HL-60 (cell line): Measurements from ENCODE around the gene UIMC1.

ENCODE experiments used
- DNase-seq, 2 experiments: peaks; one replicate each; pipeline ENCODE4 v3.0.0-alpha.2; 2010 to 2020; ENCODE audit warnings: low read depth in 1 of 2, low spot score in 1 of 2
- H3K27ac ChIP-seq: fragments of 250-450 bp; sonication (Bioruptor Pico); replicated peaks from 2 replicates; pipeline ENCODE4 v1.5.1; 2020; ENCODE audit warnings: mild to moderate bottlenecking, moderate library complexity
- H3K27me3 ChIP-seq: fragments of 250-450 bp; sonication (Bioruptor Pico); 2 replicates; pipeline ENCODE4 v1.5.1; 2021; ENCODE audit warnings: mild to moderate bottlenecking, moderate library complexity; ENCODE audit not compliant: insufficient read depth, poor library complexity, severe bottlenecking
- H3K4me3 ChIP-seq: replicated peaks from 2 replicates; pipeline ENCODE4 v1.5.1; 2011; ENCODE audit warnings: mild to moderate bottlenecking, control low read depth, low read length; ENCODE audit not compliant: insufficient read depth
- GABPA ChIP-seq: IDR thresholded peaks from 2 replicates; pipeline ENCODE4 v1.6.1; 2012; ENCODE audit warnings: low read depth
- POLR2AphosphoS5 ChIP-seq: IDR thresholded peaks from 2 replicates; pipeline ENCODE4 v1.6.1; 2012; ENCODE audit warnings: low read depth
- SPI1 ChIP-seq: IDR thresholded peaks from 2 replicates; pipeline ENCODE4 v1.6.1; 2012; ENCODE audit warnings: low read depth, mild to moderate bottlenecking, borderline replicate concordance
- TF ChIP-seq, protein P1 (sequence below): IDR thresholded peaks from 2 replicates; pipeline ENCODE4 v1.6.1; 2012; ENCODE audit warnings: low read depth; ENCODE audit not compliant: insufficient replicate concordance
- TF ChIP-seq, protein P2 (sequence below): IDR thresholded peaks from one replicate; pipeline ENCODE4 v1.5.1; 2011; ENCODE audit warnings: low read length, control low read depth, inconsistent platforms; ENCODE audit not compliant: insufficient read depth

Gene UIMC1

DNA sequence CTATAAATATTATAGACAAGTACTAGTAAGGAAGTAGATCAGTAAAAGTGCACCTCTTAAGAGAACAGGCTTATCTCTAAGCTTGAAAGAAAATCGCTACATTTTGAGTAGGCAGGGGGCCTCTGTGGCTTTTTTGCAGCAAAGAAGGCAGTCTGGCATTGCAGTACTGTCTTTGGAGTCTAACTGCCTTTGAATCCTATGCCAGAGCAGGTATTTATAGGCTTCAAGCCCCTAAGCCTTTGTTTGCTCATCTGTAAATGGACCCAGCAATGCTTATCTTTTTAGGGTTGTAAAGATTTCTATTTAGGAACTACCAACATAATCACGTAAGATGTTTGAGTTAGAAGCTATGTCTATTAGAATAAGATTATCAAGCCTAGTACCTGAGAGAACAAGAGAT is 83.8 kb downstream of the UIMC1 start:
- TF ChIP-seq POLR2AphosphoS5 = no peak
- TF ChIP-seq, protein P1, sequence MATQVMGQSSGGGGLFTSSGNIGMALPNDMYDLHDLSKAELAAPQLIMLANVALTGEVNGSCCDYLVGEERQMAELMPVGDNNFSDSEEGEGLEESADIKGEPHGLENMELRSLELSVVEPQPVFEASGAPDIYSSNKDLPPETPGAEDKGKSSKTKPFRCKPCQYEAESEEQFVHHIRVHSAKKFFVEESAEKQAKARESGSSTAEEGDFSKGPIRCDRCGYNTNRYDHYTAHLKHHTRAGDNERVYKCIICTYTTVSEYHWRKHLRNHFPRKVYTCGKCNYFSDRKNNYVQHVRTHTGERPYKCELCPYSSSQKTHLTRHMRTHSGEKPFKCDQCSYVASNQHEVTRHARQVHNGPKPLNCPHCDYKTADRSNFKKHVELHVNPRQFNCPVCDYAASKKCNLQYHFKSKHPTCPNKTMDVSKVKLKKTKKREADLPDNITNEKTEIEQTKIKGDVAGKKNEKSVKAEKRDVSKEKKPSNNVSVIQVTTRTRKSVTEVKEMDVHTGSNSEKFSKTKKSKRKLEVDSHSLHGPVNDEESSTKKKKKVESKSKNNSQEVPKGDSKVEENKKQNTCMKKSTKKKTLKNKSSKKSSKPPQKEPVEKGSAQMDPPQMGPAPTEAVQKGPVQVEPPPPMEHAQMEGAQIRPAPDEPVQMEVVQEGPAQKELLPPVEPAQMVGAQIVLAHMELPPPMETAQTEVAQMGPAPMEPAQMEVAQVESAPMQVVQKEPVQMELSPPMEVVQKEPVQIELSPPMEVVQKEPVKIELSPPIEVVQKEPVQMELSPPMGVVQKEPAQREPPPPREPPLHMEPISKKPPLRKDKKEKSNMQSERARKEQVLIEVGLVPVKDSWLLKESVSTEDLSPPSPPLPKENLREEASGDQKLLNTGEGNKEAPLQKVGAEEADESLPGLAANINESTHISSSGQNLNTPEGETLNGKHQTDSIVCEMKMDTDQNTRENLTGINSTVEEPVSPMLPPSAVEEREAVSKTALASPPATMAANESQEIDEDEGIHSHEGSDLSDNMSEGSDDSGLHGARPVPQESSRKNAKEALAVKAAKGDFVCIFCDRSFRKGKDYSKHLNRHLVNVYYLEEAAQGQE = no peak
- TF ChIP-seq, protein P2, sequence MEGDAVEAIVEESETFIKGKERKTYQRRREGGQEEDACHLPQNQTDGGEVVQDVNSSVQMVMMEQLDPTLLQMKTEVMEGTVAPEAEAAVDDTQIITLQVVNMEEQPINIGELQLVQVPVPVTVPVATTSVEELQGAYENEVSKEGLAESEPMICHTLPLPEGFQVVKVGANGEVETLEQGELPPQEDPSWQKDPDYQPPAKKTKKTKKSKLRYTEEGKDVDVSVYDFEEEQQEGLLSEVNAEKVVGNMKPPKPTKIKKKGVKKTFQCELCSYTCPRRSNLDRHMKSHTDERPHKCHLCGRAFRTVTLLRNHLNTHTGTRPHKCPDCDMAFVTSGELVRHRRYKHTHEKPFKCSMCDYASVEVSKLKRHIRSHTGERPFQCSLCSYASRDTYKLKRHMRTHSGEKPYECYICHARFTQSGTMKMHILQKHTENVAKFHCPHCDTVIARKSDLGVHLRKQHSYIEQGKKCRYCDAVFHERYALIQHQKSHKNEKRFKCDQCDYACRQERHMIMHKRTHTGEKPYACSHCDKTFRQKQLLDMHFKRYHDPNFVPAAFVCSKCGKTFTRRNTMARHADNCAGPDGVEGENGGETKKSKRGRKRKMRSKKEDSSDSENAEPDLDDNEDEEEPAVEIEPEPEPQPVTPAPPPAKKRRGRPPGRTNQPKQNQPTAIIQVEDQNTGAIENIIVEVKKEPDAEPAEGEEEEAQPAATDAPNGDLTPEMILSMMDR = no peak
- no peak for TF ChIP-seq GABPA
- no peak for TF ChIP-seq SPI1
- no peaks in the 10 kb centered on the region for H3K27me3 ChIP-seq
- no peak overlapping the region for H3K4me3 ChIP-seq
- H3K27ac ChIP-seq = no peak overlapping the region
- no peak for DNase-seq

DNA sequence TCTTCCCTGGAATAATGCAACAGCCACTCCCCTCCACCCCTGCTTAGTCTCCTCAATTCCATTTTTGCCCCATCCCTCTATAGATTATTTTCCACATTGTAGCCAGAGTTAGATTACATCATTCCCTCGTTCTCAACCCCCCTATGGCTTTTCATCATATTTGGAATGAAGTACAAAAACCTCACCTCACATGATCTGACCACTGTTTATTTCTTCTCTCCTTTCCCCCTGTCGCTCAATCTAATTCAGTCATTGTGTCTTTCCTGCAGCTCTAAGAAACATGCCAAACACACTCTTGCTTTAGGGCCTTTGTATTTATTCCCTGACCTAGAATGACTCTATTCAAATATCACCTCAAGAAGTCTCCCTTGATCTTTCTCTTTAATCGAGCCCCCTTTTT is 84.9 kb downstream of the UIMC1 start:
- H3K27me3 ChIP-seq = no peaks in the 10 kb centered on the region
- no peak for DNase-seq
- no peak overlapping the region for H3K4me3 ChIP-seq
- no peak overlapping the region for H3K27ac ChIP-seq
- TF ChIP-seq, protein P2 = no peak
- TF ChIP-seq, protein P1 = no peak
- TF ChIP-seq GABPA (no peak), POLR2AphosphoS5 (no peak), SPI1 (no peak)

DNA sequence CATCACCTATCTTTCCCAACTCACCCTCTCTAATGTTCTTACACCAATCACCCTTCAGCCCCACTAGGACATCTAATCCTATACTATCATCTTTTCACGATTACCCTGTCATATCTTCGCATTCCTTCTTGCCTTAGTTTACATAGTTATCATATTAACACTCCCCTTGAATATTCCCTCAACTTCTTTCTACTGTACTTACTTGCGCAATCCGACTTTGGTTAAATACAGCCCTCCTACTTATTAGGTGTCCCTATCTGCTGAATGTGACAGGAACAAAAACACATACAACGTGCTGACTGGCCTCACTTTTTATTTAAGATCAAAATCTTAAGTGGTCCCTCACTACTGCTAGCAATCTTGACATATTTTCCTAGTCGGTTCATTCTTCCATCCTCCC is 88.0 kb downstream of the UIMC1 start:
- no peak overlapping the region for H3K27ac ChIP-seq
- TF ChIP-seq, protein P2 = no peak
- TF ChIP-seq GABPA (no peak), POLR2AphosphoS5 (no peak), SPI1 (no peak)
- TF ChIP-seq, protein P1 = no peak
- no peak overlapping the region for H3K4me3 ChIP-seq
- DNase-seq = no peak
- no peaks in the 10 kb centered on the region for H3K27me3 ChIP-seq
